Umbilical cord (tissue), 2 donors: Measurements from ENCODE around the gene VTN. TPM values are rescaled to one million over a fixed set of nuclear protein-coding genes. Genes with fewer than 3 reads are reported as not detected.
A peak's percentile ranks its signal among the peaks of the same experiment; 100 is the strongest.

Experiments
- DNase-seq: peaks from one replicate; pipeline ENCODE4 v3.0.0-alpha.2; 2015; ENCODE audit warnings: low spot score
- total RNA-seq: library from RNA; depleted of rRNA; stranded (reverse); fragments of >200 nt; gene quantifications from one replicate; pipeline ENCODE4 v1.2.3, GENCODE V29; 2014; ENCODE audit warnings: low replicate concordance; ENCODE audit not compliant: insufficient read depth

VTN gene
- total RNA-seq, 1 donor from 2014 or later: 8.7 TPM

- DNase-seq: no peak
These were observed 1.0 kb downstream of the VTN start for GRCh38 chr17:28368915-28369683.

- DNase-seq: no peak
These were observed 1.7 kb downstream of the VTN start for GRCh38 chr17:28368306-28368831.

- no peak for DNase-seq
These were observed 2.3 kb downstream of the VTN start for GRCh38 chr17:28367641-28368305.

- no peak for DNase-seq
These were observed 3.5 kb downstream of the VTN start for GRCh38 chr17:28366605-28367004.

GRCh38 chr17:28365487-28365886, 4.6 kb downstream of the VTN start:
- no peak for DNase-seq

- no peak for DNase-seq
These were observed 5.3 kb downstream of the VTN start, which contains the start of gene SEBOX for GRCh38 chr17:28364665-28365363. SEBOX (minus strand) TSS chr17:28365199; CDS start chr17:28365151, 48 bp downstream.

GRCh38 chr17:28363776-28364650, 6.1 kb downstream of the VTN start:
- no peak for DNase-seq

- DNase-seq: no peak
These were observed 6.9 kb downstream of the VTN start for GRCh38 chr17:28363186-28363585.

GRCh38 chr17:28357901-28358197, 12.3 kb downstream of the VTN start:
- DNase-seq: no peak

GRCh38 chr17:28357061-28357900, 12.8 kb downstream of the VTN start, which contains the start of gene POLDIP2:
POLDIP2 (minus strand) TSS chr17:28357527; CDS start chr17:28357448, 79 bp downstream.
- DNase-seq: peak; percentile 96

GRCh38 chr17:28350271-28350670, 19.8 kb downstream of the VTN start:
- DNase-seq: no peak

GRCh38 chr17:28348979-28349378, 21.1 kb downstream of the VTN start:
- DNase-seq: no peak

- DNase-seq: no peak
These were observed 22.7 kb downstream of the VTN start for GRCh38 chr17:28347261-28347891.

- no peak for DNase-seq
These were observed 23.3 kb downstream of the VTN start for GRCh38 chr17:28346746-28347246.

GRCh38 chr17:28346199-28346580, 23.9 kb downstream of the VTN start:
- DNase-seq: no peak

GRCh38 chr17:28345419-28346198, 24.5 kb downstream of the VTN start:
- DNase-seq: no peak

GRCh38 chr17:28344435-28344901, 25.6 kb downstream of the VTN start:
- DNase-seq: no peak

GRCh38 chr17:28344011-28344410, 26.1 kb downstream of the VTN start:
- no peak for DNase-seq

GRCh38 chr17:28343491-28343932, 26.6 kb downstream of the VTN start:
- DNase-seq: no peak
